HuH-7 (cell line): ENCODE results near the gene POU3F1.

ENCODE experiments used
- DNase-seq: peaks from one replicate; pipeline ENCODE4 v3.0.0; 2011; ENCODE audit warnings: low spot score

The POU3F1 gene

GRCh38 chr1:38046333-38046883 lies at the start of gene POU3F1:
Gene POU3F1, minus strand, starts transcription at chr1:38046793. Its CDS starts 50 bp downstream, at chr1:38046743.
- DNase-seq = no peak

GRCh38 chr1:38095454-38095931 lies 48.9 kb upstream of the POU3F1 start:
- DNase-seq = no peak

GRCh38 chr1:38094711-38095290 lies 48.2 kb upstream of the POU3F1 start:
- DNase-seq = no peak

GRCh38 chr1:38093569-38094520 lies 47.3 kb upstream of the POU3F1 start:
- no peak for DNase-seq

DNA sequence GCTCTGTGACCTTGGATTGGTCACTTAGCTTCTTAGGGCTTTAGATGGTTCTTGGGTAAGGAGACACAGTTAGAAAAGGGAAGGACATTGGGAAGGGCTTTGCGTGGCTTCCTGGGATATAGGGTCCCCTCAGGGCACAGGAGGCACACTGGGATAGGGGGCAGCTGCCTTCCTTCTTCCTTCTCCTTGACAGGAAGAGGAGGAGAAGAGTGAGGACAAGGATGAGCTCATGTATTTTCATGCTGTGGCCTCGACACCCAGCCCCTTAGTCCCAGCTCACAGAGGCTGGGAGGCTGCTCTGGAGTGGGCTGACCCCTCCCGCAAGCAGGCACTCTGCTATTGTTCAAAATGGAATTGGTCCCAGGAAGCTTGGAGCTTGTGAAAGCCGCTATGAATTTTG lies 45.7 kb upstream of the POU3F1 start:
- DNase-seq = no peak

DNA sequence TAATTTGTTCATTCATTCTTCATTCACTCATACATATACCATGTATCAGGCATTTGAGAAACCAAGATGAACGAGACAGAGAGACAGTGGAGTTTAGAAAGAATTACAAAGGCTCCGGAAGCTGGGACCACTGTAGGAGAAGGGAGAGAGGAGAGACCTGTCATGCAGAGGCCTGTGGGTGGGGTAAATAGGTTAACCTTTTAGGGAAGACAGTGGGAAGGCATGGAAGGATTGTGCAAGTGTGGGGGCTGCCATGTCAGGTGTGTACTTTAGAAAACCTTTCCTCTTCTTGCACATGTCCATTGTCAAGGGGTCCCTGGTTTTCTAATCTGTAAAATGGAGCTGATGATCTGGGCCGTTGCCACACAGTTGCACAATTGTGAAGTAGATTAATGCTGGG lies 44.2 kb upstream of the POU3F1 start:
- no peak for DNase-seq

GRCh38 chr1:38089712-38090360 lies 43.2 kb upstream of the POU3F1 start:
- no peak for DNase-seq

GRCh38 chr1:38088791-38089190 lies 42.2 kb upstream of the POU3F1 start:
- DNase-seq = no peak

- no peak for DNase-seq
Observed at GRCh38 chr1:38088366-38088765, 41.8 kb upstream of the POU3F1 start.

- no peak for DNase-seq
Observed at GRCh38 chr1:38087676-38088075, 41.1 kb upstream of the POU3F1 start.

GRCh38 chr1:38085666-38086330 lies 39.2 kb upstream of the POU3F1 start:
- DNase-seq = no peak

DNA sequence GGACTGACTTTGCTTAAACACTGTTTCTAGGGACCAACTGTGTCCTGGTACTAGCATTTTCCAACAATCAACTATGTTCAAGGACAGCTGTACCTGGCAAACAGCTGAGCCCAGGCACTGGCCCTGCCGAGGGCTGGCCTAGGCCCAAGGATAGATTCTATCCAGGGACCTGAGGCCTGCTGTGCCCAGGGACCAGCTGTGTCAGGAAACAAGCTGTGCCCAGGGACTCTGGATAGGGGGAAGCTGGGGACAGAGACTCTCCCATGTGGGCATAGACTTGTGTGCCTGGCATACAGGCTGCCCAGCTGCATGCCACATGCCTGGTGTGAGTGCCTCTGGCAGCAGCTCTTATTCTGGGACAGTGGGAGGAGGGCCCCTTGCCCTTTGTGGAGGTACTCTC lies 38.1 kb upstream of the POU3F1 start:
- DNase-seq = no peak

- DNase-seq = no peak
Observed at GRCh38 chr1:38084113-38084512, 37.5 kb upstream of the POU3F1 start.

DNA sequence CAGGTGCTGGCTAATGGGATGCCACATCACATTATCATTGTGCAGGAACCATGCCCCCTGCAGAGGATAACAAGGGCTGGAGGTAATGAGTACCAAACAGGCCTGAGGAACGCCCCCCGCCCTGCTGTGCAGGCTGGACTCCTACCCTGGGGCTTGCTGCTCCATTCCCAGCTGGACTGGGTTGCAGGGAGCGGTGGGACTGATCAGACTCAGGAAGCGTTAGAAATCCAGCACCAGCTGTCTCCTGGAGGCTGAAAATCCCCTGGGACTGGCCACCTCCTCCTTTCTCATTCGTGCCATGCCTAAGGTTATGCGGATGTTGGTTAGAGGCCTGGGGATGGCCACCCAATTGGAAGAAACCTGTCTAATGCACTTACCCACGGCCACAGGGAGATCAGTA lies 36.9 kb upstream of the POU3F1 start:
- DNase-seq = no peak

- DNase-seq = no peak
Observed at GRCh38 chr1:38082769-38083263, 36.2 kb upstream of the POU3F1 start.

- DNase-seq = no peak
Observed at GRCh38 chr1:38079019-38079418, 32.4 kb upstream of the POU3F1 start.

DNA sequence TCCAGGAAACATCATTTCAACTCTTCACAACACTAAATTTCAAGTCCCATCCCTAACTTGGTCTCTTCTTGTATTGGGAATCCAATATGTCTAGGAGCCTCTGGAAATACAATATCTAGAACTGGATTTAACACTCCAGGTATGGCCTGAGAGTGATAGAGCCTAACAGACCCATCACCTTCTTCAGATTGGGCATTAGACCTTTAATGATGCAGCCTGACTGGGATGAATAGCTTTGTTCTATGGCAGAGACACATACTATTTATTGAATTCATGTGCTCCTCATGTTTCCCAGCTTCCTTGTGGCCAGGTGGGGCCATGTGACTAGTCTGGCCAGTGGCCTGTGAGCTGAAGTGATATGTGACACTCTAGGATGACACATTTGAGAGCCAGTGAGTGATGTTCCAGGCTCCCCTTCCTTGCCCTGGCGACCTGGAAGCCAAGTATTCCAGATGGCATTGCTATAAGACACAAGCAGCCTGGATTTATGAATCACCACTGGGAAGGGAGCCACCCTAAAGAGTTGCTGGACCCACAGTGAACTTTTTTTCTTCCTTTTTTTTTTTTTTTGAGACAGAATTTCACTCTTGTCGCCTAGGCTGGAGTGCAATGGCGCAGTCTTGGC lies 31.0 kb upstream of the POU3F1 start:
- DNase-seq = no peak

DNA sequence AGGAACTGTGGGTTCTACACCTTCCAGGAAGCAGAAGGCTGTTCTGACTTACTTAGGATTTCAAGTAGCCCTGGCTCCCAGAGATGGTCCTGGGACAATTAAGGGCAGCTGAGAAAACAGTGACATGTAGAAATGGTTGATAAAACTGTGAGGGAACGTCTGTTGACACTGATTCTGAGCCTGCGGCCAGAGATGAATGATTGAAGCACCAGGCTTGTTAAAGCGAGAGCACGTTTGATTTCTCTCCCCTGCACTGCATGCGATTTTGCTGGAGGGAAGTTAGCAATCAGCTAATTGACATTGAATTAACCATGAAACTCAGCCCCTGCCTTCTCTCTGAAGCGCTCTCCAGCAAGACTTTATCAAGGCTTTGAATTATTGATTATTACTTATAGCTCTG lies 29.9 kb upstream of the POU3F1 start:
- DNase-seq = no peak

DNA sequence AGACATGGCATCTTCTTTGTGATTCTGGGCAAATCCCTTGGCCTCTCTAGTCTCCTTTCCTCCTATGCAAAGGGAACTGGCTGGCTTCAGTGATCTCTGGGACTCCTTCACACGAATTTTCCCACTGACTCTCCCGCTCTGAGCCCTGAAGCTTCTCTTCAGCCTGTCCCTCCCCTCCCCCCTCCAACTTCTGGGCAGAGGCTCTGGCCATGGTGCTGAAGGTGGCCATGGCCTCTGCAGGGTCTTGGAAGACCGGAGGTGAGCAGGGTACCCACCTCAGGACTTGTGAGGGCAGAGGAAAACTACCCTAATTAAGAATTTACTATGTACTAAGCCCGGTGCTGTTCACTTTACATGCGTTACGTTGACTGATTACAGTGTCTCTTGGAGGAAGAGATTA lies 29.4 kb upstream of the POU3F1 start:
- DNase-seq = peak; percentile 44

DNA sequence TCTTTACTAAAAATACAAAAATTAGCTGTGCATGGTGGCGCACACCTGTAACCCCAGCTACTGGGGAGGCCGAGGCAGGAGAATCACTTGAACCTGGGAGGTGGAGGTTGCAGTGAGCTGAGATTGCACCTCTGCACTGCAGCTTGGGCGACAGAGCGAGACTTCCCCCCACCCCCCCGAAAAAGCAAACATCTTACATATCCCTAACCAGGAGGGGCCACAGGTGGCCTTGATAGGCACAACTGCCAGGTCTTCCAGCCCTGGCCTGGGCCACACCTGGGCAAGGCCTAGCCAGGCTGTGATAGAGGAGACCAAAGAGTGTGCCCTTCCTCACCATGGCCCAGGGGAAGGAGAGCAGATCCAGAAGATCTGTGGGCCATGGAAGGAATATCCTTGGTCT lies 28.6 kb upstream of the POU3F1 start:
- DNase-seq = no peak

GRCh38 chr1:38074302-38074677 lies 27.7 kb upstream of the POU3F1 start:
- no peak for DNase-seq
